Epidermal melanocyte (primary cell): Measurements from ENCODE around the gene ARRB1.
"Not testable (repeated sequence)": the region's sequence is repeated elsewhere in the genome, so short reads cannot be mapped to it uniquely, and the experiment has no call there.

Experiments used
- DNase-seq: peaks from one replicate; pipeline ENCODE4 v3.0.0; 2011; ENCODE audit warnings: low spot score; ENCODE audit not compliant: insufficient read length

Gene ARRB1

GRCh38 chr11:75344186-75344585 lies 7.3 kb downstream of the ARRB1 start:
- DNase-seq: no peak

- no peak for DNase-seq
Measured at GRCh38 chr11:75342966-75343870, 8.2 kb downstream of the ARRB1 start.

- DNase-seq: no peak
Measured at GRCh38 chr11:75342231-75342918, 9.1 kb downstream of the ARRB1 start.

GRCh38 chr11:75341612-75342011 lies 9.8 kb downstream of the ARRB1 start:
- DNase-seq: no peak

- DNase-seq: no peak
Measured at GRCh38 chr11:75339685-75340409, 11.6 kb downstream of the ARRB1 start.

GRCh38 chr11:75338516-75339208 lies 12.8 kb downstream of the ARRB1 start:
- no peak for DNase-seq

GRCh38 chr11:75337195-75337654 lies 14.2 kb downstream of the ARRB1 start:
- no peak for DNase-seq

GRCh38 chr11:75334976-75335375 lies 16.5 kb downstream of the ARRB1 start:
- no peak for DNase-seq

GRCh38 chr11:75334402-75334891 lies 17.0 kb downstream of the ARRB1 start:
- no peak for DNase-seq

- no peak for DNase-seq
Measured at GRCh38 chr11:75333807-75334140, 17.7 kb downstream of the ARRB1 start.

- DNase-seq: no peak
Measured at GRCh38 chr11:75333022-75333806, 18.2 kb downstream of the ARRB1 start.

- DNase-seq: not testable (repeated sequence)
Measured at GRCh38 chr11:75331761-75332160, 19.7 kb downstream of the ARRB1 start.

GRCh38 chr11:75331304-75331703 lies 20.2 kb downstream of the ARRB1 start:
- not testable (repeated sequence) for DNase-seq

GRCh38 chr11:75330886-75331285 lies 20.6 kb downstream of the ARRB1 start:
- DNase-seq: not testable (repeated sequence)

GRCh38 chr11:75330291-75330690 lies 21.2 kb downstream of the ARRB1 start:
- DNase-seq: no peak

GRCh38 chr11:75328426-75329277 lies 22.8 kb downstream of the ARRB1 start:
- peak; percentile 76 for DNase-seq

- DNase-seq: no peak
Measured at GRCh38 chr11:75326439-75326810, 25.0 kb downstream of the ARRB1 start.

GRCh38 chr11:75325713-75326438 lies 25.6 kb downstream of the ARRB1 start:
- DNase-seq: no peak

- DNase-seq: no peak
Measured at GRCh38 chr11:75324740-75325139, 26.7 kb downstream of the ARRB1 start.
